Fibroblast of lung (primary cell): Measurements from ENCODE around the gene AIMP2. TPM values are rescaled to one million over a fixed set of nuclear protein-coding genes. Genes with fewer than 3 reads are reported as not detected.
"Not testable (repeated sequence)": the region's sequence is repeated elsewhere in the genome, so short reads cannot be mapped to it uniquely, and the experiment has no call there.

ENCODE experiments used
- DNase-seq, 2 donors: peaks; one replicate each; pipeline versions ENCODE4 v3.0.0 to v3.0.0-alpha.2; 2010; ENCODE audit warnings: low read depth in 2 of 2
- H2AFZ ChIP-seq: 2 replicates; pipeline ENCODE4 v1.5.1; 2012; ENCODE audit warnings: low read length, control low read depth, inconsistent platforms
- H3K27ac ChIP-seq: 2 replicates; pipeline ENCODE4 v1.5.1; 2011; ENCODE audit warnings: low read length, control low read depth; ENCODE audit not compliant: insufficient read depth
- H3K27me3 ChIP-seq: 2 replicates; pipeline ENCODE4 v1.5.1; 2011; ENCODE audit warnings: mild to moderate bottlenecking, low read length; ENCODE audit not compliant: control insufficient read depth, insufficient read depth
- H3K36me3 ChIP-seq: 2 replicates; pipeline ENCODE4 v1.5.1; 2011; ENCODE audit warnings: low read length; ENCODE audit not compliant: control insufficient read depth, insufficient read depth
- H3K4me1 ChIP-seq: 2 replicates; pipeline ENCODE4 v1.5.1; 2011; ENCODE audit warnings: low read length; ENCODE audit not compliant: control insufficient read depth, insufficient read depth; ENCODE audit errors: extremely low read depth
- H3K4me2 ChIP-seq: 2 replicates; pipeline ENCODE4 v1.5.1; 2011; ENCODE audit warnings: low read length, control low read depth; ENCODE audit not compliant: insufficient read depth; ENCODE audit errors: extremely low read depth
- H3K4me3 ChIP-seq, 4 experiments: fragments of 200-600 bp in 1 of 4; sonication (generic) in 1 of 4; replicated peaks in 1 of 4; 2 replicates each; pipeline ENCODE4 v1.5.1; 2011 to 2016; ENCODE audit warnings: low read length in 4 of 4, low read depth in 3 of 4, mild to moderate bottlenecking in 3 of 4, control low read depth in 2 of 4, inconsistent platforms in 1 of 4, mixed read lengths in 1 of 4; ENCODE audit not compliant: insufficient read depth in 1 of 4; ENCODE audit errors: control extremely low read depth in 1 of 4
- H3K79me2 ChIP-seq: 2 replicates; pipeline ENCODE4 v1.5.1; 2012; ENCODE audit warnings: mild to moderate bottlenecking, low read length, inconsistent platforms; ENCODE audit not compliant: control insufficient read depth, insufficient read depth
- H3K9ac ChIP-seq: 2 replicates; pipeline ENCODE4 v1.5.1; 2011; ENCODE audit warnings: mild to moderate bottlenecking, low read length, control low read depth; ENCODE audit not compliant: insufficient read depth
- H3K9me3 ChIP-seq: 2 replicates; pipeline ENCODE4 v1.5.1; 2012; ENCODE audit warnings: low read depth, low read length; ENCODE audit not compliant: control insufficient read depth, insufficient read depth
- H4K20me1 ChIP-seq: 2 replicates; pipeline ENCODE4 v1.5.1; 2011; ENCODE audit warnings: low read length; ENCODE audit not compliant: control insufficient read depth, insufficient read depth; ENCODE audit errors: extremely low read depth
- CTCF ChIP-seq, 2 donors: IDR thresholded peaks in 1 of 2; conservative IDR thresholded peaks in 1 of 2; 1 replicate in 1 of 2; 2 replicates in 1 of 2; pipeline ENCODE4 v1.5.1; 2011 to 2012; ENCODE audit warnings: low read length in 2 of 2, control low read depth in 1 of 2, inconsistent platforms in 1 of 2, low read depth in 1 of 2, mild to moderate bottlenecking in 1 of 2
- EZH2 ChIP-seq: IDR thresholded peaks from 2 replicates; pipeline ENCODE4 v1.5.1; 2012; ENCODE audit warnings: low read length, control low read depth, mild to moderate bottlenecking; ENCODE audit errors: missing control alignments
- polyA plus RNA-seq, 2 donors: library from polyadenylated mRNA; depleted of rRNA in 1 of 2; stranded (reverse) in 1 of 2; unstranded in 1 of 2; fragments of >200 nt; gene quantifications; 2 replicates each; pipeline ENCODE4 v1.2.1, GENCODE V29; 2011 to 2012; ENCODE audit warnings: missing spikeins in 1 of 2
- total RNA-seq: library from RNA; depleted of rRNA; stranded (reverse); fragments of >200 nt; gene quantifications from 2 replicates; pipeline ENCODE4 v1.2.1, GENCODE V29; 2014

The AIMP2 gene
- total and polyA plus RNA-seq, 2 donors (not counting 1 experiment from before 2014, with no cell fraction given): 41.9 to 47.4 TPM

GRCh38 chr7:6007835-6008590 is 1.1 kb upstream of the AIMP2 start:
- Histone ChIP-seq H3K4me3 (peak overlapping the region; percentile 62 to 91 (median 76)), H3K79me2 (peaks cover 27% of the 10 kb centered on the region), H2AFZ (peak overlapping the region; percentile 26), H3K9ac (peak overlapping the region; percentile 46), H3K27ac (peak overlapping the region; percentile 97), H3K4me2 (peak overlapping the region; percentile 88)
- H3K36me3 ChIP-seq, H4K20me1 ChIP-seq, H3K9me3 ChIP-seq, DNase-seq, H3K4me1 ChIP-seq, H3K27me3 ChIP-seq: not testable (repeated sequence)

DNA sequence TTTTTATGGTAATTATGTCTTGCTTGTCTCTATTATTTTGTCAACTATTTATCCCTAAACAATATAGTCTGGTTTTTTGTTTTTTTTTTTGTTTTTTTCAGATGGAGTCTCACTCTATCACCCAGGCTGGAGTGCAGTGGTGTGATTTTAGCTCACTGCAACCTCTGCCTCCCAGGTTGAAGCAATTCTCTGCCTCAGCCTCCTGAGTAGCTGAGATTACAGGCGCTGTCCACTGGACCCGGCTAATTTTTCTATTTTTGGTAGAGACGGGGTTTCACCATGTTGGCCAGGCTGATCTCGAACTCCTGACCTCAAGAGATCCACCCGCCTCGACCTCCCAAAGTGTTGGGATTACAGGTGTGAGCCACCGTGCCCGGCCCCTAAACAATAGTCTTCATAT is 1.3 kb downstream of the AIMP2 start:
- Histone ChIP-seq H3K27ac (peak overlapping the region; percentile 27), H3K79me2 (peaks cover 30% of the 10 kb centered on the region), H3K4me3 (peak overlapping the region; percentile 31 to 91 (median 56)), H3K4me2 (peak overlapping the region; percentile 68)
- H3K4me1 ChIP-seq, H4K20me1 ChIP-seq, H3K36me3 ChIP-seq, H3K9ac ChIP-seq, H3K27me3 ChIP-seq, DNase-seq, H2AFZ ChIP-seq, H3K9me3 ChIP-seq: not testable (repeated sequence)

- H4K20me1 ChIP-seq: no peaks in the 10 kb centered on the region
- H3K9ac ChIP-seq: no peak overlapping the region
- H3K27me3 ChIP-seq: no peaks in the 10 kb centered on the region
- no peak overlapping the region for H3K27ac ChIP-seq
- H3K79me2 ChIP-seq: peaks cover 30% of the 10 kb centered on the region
- no peak overlapping the region for H2AFZ ChIP-seq
- H3K36me3 ChIP-seq: peaks cover 3% of the 10 kb centered on the region
- DNase-seq: no peak
- H3K4me3 ChIP-seq: no peak overlapping the region
- no peak for TF ChIP-seq EZH2
- no peaks in the 10 kb centered on the region for H3K9me3 ChIP-seq
- peaks cover 7% of the 10 kb centered on the region for H3K4me1 ChIP-seq
- no peak overlapping the region for H3K4me2 ChIP-seq
Observed at GRCh38 chr7:6011541-6011940, 2.5 kb downstream of the AIMP2 start.

DNA sequence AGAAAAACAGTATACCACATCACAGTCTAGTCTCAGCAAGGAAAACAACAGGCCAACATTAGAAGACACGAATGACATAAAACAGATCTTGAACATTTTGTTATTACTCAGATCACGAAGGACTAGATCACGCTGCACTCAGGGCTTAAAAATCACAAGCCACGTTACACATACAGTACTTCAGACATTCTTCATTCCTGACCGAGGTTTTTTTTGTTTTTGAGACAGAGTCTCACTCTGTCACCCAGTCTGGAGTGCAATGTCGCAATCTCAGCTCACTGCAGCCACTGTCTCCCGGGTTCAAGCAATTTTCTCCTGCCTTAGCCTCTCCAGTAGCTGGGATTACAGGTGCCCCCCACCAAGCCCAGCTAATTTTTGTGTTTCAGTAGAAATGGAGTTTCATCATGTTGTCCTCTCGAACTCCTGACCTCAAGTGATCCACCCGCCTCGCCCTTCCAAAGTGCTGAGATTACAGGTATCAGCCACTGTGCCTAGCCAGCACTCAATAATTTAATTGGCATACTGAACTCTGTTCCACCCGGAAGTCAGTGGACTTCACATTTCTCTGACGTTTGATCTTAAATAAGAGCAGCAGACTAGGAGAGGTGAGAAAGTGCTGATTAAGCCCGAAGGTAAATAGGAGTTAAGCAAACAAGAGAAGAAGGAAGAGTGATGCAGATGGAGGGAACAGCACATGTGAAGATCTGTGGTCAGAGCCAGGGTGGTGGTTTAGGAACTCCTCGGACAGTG is 3.5 kb downstream of the AIMP2 start:
- H3K4me3 ChIP-seq: no peak overlapping the region
- H4K20me1 ChIP-seq: no peaks in the 10 kb centered on the region
- H2AFZ ChIP-seq: no peak overlapping the region
- TF ChIP-seq CTCF (conservative IDR thresholded peaks at IDR 0.05 in 1 of 2, IDR thresholded peaks at IDR 0.05 in 1 of 2; ENCODE audit: low read depth in 1 of 2, low read length in 2 of 2) (no peak), EZH2 (no peak)
- H3K36me3 ChIP-seq: peaks cover 6% of the 10 kb centered on the region
- peaks cover 10% of the 10 kb centered on the region for H3K4me1 ChIP-seq
- no peaks in the 10 kb centered on the region for H3K27me3 ChIP-seq
- H3K9me3 ChIP-seq: no peaks in the 10 kb centered on the region
- peaks cover 32% of the 10 kb centered on the region for H3K79me2 ChIP-seq
- H3K27ac ChIP-seq: no peak overlapping the region
- no peak overlapping the region for H3K4me2 ChIP-seq
- H3K9ac ChIP-seq: no peak overlapping the region
- DNase-seq: no peak
